Hematopoietic multipotent progenitor cell treated with erythropoietin and hydrocortisone succinate and interleukin-3 and kit ligand, for 8 days (in vitro differentiated cells): Measurements from ENCODE around the gene RIPK4.
"Not testable (repeated sequence)": the region's sequence is repeated elsewhere in the genome, so short reads cannot be mapped to it uniquely, and the experiment has no call there.

ENCODE experiments used
- DNase-seq: peaks from one replicate; pipeline ENCODE4 v3.0.0-alpha.2; 2015

Gene RIPK4

DNA sequence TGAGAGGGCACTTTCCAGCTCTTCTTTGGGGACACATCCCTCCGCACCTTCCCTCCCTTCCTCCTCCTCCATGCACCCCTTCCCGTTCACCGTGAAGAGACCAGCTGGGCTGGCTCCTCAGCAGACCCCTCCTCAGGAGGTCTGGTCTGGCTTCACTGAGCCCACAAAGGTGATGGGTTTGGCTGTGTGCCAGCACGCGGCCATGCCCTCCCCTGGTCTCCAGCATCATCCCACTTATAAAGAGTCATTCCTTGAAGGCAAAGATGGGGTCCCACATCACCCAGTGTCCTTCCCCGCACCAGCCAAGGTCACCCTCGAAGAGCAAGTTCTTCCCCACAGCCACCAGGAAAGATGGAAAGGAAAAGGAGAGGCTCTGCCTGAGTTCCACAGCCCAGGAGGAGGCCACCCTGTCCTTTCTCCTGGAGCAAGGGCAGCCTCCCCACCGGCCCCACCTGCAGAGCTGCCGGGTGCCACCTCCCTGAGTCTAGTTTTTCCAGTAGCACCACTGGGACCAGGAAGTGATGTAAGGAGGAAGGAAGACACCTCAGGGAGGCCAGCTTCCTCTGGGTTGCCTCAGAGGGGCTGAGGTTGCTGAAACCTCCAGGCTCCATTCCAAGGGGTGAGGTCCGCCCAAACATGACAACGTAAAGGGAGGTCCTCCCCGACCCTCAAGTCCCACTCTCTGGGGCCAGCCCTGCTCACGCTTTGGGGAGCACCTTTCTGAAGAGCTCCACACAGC lies 32.7 kb downstream of the RIPK4 start:
- DNase-seq, result no peak

DNA sequence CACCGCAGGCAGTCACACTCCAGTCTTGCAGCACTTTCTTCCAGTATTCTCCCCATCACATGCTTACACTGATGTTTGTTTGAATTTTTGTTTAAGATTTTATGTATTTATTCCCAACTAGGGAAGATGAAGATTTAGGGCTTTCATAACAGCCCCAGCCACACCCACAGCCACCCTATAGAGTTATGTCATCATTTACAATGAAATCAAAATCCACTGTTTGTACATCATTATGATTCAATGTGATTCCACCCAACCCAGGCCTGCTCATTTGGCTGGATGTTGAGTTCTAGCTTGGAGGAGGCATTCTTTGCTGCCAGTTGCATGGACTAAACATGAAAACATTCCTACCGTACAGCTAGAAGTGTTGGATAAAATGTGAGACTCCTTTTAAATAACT lies 35.8 kb downstream of the RIPK4 start:
- DNase-seq, result no peak

DNA sequence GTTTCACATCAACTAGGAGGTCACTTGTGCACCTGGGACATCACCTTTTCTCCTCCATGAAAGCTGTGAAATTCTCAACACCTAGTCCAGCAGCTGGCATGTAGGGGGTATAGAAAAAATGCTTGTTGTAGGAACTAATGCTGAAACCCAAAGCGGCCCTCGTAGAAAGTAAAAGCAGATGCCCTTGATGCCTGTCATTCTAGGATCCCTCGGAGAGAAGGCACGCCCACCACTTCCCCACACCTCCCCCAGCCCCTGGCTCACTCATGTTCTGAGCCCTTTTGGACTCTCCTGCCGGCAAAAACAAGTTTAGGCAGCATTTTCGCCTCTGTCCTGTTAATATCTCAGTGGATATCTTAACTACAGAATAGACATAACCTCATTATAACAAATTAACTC lies 36.5 kb downstream of the RIPK4 start:
- no peak for DNase-seq

DNA sequence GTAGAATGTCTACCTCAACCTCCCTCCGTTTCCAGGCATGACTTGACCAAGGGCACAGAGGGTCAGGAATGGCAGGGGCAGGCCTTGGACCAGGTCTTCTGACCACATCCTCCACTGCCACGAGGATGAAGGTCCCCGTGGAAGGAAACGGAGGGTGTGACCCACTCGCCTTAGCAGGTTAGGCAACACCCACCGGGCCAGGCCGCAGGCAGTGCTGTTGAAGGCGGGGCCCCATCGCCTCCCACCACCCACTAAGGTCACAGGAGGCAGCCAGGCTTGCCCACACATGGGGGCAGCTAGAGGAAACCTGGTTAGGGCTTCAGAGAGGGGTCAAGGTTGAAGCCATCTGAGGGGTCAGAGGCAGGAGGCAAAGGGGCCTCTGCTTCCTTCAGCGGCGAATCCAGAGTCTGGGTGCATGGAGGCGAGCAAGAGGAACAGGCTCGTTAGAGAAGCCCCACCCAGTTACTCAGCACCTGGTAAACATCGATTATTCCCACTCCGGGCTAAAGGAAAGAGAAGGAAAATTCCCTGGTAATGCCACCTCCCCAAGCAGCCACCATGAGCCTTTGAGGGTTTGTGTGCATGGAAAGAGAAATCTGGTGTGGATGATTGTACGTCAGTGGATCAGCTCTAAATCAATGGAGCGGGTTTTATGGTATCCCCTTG lies 37.0 kb downstream of the RIPK4 start:
- no peak for DNase-seq

- DNase-seq, result no peak
These were observed 38.8 kb downstream of the RIPK4 start for GRCh38 chr21:41727784-41728763.

GRCh38 chr21:41726970-41727783 lies 39.7 kb downstream of the RIPK4 start:
- no peak for DNase-seq

DNA sequence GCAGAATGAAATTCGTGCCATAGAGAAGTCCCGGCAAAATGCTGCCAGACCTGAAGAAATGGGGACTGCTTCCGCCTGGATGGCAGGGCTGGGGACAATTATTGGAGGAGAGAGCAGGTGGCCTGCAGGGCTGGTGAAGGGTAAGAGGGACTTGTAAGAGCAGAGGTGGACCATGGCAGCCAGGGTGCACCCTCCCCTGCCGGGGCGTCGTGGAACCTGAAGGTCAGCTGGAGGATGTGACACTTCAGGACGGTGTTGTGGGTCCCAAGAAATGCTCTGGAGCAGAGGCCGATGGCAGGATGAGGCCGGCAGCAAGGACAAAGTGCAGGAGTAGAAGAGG lies 40.3 kb downstream of the RIPK4 start:
- no peak for DNase-seq

GRCh38 chr21:41726058-41726558 lies 40.7 kb downstream of the RIPK4 start:
- no peak for DNase-seq

GRCh38 chr21:41725421-41726031 lies 41.3 kb downstream of the RIPK4 start:
- DNase-seq, result no peak

DNA sequence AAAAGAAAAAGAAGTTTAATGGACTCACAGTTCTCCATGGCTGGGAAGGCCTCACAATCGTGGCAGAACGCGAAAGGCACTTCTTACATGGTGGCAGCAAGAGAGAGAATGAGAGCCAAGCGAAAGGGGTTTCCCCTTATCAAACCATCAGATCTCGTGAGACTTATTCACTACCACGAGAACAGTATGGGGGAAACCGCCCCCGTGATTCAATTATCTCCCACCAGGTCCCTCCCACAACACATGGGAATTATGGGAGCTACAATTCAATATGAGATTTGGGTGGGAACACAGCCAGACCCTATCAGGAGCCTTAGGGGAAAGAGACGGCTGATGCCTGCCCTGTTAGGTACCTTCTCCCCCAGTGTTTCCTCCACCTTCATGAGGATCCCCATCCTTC lies 43.0 kb downstream of the RIPK4 start:
- not testable (repeated sequence) for DNase-seq

DNA sequence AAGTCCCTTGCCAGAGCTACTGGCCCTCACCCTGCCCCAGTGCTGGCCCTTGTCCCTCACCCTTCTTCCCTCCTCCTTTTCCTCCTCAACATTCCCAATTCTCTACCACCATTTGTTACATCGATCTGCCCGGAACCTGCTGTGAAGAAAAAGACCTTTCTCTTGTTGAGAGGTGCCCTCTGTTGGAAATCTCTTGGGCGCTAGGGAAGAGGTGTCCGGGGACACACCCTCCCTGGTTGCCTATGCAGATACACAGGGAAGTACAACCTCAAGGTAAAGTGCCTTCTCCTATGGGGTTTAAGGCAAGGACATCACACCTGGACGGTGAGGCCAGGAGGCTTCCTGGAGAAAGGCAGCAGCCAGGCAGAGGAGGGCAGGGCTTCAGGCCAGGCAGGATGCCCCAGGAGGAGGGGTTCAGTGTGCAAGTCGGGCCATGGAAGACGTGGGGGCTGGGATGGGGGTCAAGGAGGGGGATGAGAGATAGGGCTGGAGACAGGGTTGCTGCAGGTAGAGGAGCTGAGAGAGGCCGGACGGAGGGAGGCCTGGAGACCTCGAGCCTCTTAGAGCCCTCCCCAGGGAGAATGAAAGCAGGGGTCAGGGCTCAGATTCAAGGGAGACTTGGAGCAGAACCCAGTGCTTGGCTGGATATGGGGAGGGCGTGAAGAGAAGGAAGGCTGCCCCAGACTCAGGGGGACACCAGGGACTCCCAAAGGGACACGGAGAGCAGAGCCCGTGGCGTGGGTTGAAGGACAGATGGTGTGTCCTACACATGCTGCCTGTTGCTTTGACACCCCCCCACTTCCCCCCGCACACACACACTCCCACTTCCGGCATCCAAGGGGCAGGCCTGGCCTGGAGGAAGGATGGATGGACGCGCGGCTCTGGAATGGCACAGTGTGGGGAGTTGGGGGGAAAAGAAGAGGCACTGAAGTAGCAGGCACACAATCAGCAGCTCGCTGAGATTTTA lies 44.5 kb downstream of the RIPK4 start:
- DNase-seq, result no peak

- no peak for DNase-seq
These were observed 46.6 kb downstream of the RIPK4 start for GRCh38 chr21:41720250-41720649.

DNA sequence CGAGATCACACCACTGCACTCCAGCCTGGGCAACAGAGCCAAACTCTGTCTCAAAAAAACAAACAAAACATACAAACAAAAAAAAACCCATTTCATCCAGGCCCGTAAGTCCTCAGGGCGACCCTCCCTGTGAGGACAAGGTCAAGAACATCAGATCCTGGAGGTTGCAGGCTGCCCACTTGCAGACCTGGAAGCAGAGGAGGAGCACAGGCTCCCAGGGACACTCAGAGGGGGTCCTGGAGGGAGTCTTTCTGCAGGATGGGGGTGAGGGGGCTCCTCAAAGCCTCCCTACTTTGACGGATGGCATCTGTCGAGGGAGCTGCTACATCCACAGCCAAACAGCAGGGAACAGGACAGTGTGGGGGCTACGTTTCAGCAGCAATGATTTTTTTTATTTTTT lies 47.2 kb downstream of the RIPK4 start:
- DNase-seq, result no peak

- no peak for DNase-seq
These were observed 49.1 kb downstream of the RIPK4 start for GRCh38 chr21:41717573-41718330.

- DNase-seq, result no peak
These were observed 50.1 kb downstream of the RIPK4 start for GRCh38 chr21:41716751-41717150.

DNA sequence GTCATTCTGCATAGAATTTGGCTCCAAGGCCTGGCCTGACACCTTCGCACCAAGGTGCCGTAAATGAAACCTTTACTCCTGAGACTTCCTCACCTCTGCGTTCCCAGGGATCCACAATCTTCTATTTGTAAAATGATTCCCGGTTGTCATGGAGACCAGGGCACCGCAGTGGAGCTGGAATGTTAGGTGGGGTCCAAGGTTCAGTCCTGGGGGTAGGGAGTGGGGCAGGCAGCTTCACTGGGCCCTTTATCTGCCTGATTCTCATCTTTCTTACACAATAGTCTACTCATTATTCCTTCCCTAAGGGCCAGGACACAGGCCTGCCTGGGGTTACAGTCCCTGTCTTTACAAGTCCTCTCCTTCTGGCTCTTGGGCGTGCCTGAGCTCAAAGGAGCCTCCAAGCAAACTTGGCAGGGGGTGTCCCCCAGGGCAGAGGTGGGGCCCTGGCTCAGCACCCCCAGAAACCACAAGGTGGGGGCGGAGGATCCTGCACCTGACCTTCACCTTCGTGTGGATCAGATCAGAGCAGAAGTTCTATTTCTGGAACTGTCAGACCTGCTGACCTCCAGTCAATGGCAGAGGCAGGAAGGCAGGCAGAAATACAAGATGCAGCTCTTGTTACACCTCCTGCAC lies 51.1 kb downstream of the RIPK4 start:
- DNase-seq, result no peak

DNA sequence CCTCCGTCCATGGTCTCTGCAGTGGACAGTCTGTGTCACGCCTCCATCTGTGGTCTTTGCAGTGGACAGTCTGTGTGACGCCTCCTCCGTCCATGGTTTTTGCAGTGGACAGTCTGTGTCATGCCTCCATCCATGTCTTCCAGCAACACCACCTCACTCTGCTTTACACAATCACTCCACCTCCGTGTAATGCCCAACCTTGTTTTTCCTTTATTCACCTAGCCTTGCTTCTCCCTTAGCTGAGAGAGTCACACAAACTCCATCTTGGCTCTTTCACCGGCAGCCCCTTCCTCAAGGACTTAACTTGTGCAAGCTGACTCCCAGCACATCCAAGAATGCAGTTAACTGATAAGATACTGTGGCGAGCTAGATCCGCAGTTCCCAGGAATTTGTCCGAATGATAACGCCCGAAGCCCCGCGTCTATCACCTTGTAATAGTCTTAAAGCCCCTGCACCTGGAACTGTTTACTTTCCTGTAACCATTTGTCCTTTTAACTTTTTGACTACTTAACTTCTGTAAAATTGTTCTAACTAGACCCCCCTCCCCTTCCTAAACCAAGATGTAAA lies 52.5 kb downstream of the RIPK4 start:
- DNase-seq, result not testable (repeated sequence)

DNA sequence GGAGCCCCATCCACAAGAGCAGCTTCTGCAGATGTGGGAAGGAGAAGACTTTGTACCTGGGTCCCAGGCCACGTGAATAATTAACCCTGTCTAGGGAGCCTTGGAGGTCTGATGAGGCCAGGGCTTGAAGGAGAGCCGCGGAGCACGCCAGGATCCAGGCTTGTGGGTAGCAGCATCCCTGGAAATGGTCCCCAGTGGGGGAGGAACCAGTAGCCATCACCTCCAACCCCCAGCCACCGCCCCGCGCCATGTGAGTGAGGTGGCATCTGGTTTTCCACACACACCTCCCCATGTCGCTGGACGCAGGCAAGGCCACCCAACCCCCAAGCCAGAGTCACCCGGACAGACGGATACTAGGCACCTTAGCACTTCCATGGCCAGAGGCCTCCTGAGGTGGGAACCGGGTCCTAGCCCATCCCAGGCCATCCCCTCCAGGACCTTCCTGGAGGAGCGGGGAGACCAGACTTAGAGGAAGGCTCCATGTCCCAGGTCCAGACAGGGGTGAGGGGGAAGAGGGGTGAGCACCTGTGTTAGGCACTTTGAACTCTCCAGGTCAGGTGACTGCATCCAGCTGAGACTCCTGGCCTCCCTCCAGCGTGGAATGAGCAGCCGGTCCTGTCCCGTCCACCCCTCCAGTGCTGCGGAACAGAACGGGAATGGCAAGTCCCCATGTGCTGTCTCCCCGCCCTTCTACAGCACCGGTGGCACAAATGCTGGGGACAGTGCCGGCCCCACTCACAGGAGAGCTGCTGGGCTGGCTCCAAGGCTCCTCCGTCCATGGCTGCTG lies 53.2 kb downstream of the RIPK4 start:
- no peak for DNase-seq
